ENCODE measurements around the gene LDB3.

DNA sequence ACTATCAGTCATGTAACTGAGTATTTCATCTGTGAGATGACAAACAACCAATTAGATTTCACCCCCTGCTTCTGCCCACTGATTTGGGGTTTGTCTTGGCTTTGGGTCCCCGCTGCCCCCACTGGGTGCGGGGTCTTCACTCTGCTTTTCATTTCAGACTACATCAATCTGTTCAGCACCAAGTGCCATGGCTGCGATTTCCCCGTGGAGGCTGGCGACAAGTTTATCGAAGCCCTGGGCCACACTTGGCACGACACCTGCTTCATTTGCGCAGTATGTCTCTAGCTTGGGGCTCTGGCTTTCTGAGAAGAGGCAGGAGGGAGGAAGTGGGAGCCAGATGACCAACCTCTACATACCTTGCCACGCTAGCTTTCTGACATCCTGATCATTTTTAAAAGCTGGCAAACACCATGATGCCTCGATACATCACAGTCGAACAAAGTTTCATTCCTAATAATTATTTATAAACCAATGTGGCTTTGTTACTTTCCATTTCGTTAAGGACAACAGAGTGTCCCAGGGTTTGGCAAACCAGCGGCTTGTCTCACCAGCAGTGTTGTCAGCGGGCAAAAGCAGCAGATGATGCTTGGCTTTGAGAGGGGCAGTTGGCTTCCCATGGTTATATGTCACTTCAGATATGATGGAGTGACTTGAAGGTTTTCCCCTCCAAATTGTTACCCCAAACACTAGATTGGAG, 57.8 kb downstream of the LDB3 start:
- no peak for TF ChIP-seq CTCF (IDR thresholded peaks at IDR 0.05)
- no peak for TF ChIP-seq POLR2A (IDR thresholded peaks at IDR 0.05)
- no peak for TF ChIP-seq POLR2AphosphoS5 (IDR thresholded peaks at IDR 0.05; ENCODE audit: insufficient read depth in 1 of 2, low read depth in 1 of 2)
